ENCODE measurements around the gene TEX22.

Gene TEX22

GRCh38 chr14:105399466-105399775 lies 1.1 kb downstream of the TEX22 start:
- in situ Hi-C loops (cut with MboI; ENCODE audit: low sequenced_read_pairs, unreplicated experiment): no loop called here
- TF ChIP-seq CTCF (IDR thresholded peaks at IDR 0.05; ENCODE audit: borderline replicate concordance, control extremely low read depth, extremely low read depth, insufficient read depth, missing control alignments): no peak
- no peak for DNase-seq (ENCODE audit: low spot score)

- in situ Hi-C loops (cut with MboI; ENCODE audit: low sequenced_read_pairs, unreplicated experiment): no loop called here
- no peak for DNase-seq (ENCODE audit: low spot score)
Observed at GRCh38 chr14:105400016-105400415, 1.7 kb downstream of the TEX22 start.

GRCh38 chr14:105401699-105402098 lies 3.4 kb downstream of the TEX22 start:
- in situ Hi-C loops (cut with MboI; ENCODE audit: low sequenced_read_pairs, unreplicated experiment): no loop called here
- DNase-seq (ENCODE audit: low spot score): no peak
- no peak for TF ChIP-seq CTCF (IDR thresholded peaks at IDR 0.05; ENCODE audit: borderline replicate concordance, control extremely low read depth, extremely low read depth, insufficient read depth, missing control alignments)

More at GRCh38 chr14:105400016-105400415, 1.7 kb downstream of the TEX22 start:
- TF ChIP-seq CTCF (IDR thresholded peaks at IDR 0.05; ENCODE audit: borderline replicate concordance, control extremely low read depth, extremely low read depth, insufficient read depth, missing control alignments): no peak

GRCh38 chr14:105408592-105408991 lies 10.3 kb downstream of the TEX22 start:
- no peak for DNase-seq (ENCODE audit: low spot score)
- TF ChIP-seq CTCF (IDR thresholded peaks at IDR 0.05; ENCODE audit: borderline replicate concordance, control extremely low read depth, extremely low read depth, insufficient read depth, missing control alignments): no peak
- in situ Hi-C loops (cut with MboI; ENCODE audit: low sequenced_read_pairs, unreplicated experiment): no loop called here

- TF ChIP-seq CTCF (IDR thresholded peaks at IDR 0.05; ENCODE audit: borderline replicate concordance, control extremely low read depth, extremely low read depth, insufficient read depth, missing control alignments): no peak
- in situ Hi-C loops (cut with MboI; ENCODE audit: low sequenced_read_pairs, unreplicated experiment): no loop called here
- no peak for DNase-seq (ENCODE audit: low spot score)
Observed at GRCh38 chr14:105409364-105409763, 11.0 kb downstream of the TEX22 start.

GRCh38 chr14:105410642-105411016 lies 12.3 kb downstream of the TEX22 start:
- in situ Hi-C loops (cut with MboI; ENCODE audit: low sequenced_read_pairs, unreplicated experiment): no loop called here
- no peak for DNase-seq (ENCODE audit: low spot score)
- TF ChIP-seq CTCF (IDR thresholded peaks at IDR 0.05; ENCODE audit: borderline replicate concordance, control extremely low read depth, extremely low read depth, insufficient read depth, missing control alignments): no peak
